ENCODE measurements around the gene OPN3.
A peak's percentile ranks its signal among the peaks of the same experiment; 100 is the strongest.

DNA sequence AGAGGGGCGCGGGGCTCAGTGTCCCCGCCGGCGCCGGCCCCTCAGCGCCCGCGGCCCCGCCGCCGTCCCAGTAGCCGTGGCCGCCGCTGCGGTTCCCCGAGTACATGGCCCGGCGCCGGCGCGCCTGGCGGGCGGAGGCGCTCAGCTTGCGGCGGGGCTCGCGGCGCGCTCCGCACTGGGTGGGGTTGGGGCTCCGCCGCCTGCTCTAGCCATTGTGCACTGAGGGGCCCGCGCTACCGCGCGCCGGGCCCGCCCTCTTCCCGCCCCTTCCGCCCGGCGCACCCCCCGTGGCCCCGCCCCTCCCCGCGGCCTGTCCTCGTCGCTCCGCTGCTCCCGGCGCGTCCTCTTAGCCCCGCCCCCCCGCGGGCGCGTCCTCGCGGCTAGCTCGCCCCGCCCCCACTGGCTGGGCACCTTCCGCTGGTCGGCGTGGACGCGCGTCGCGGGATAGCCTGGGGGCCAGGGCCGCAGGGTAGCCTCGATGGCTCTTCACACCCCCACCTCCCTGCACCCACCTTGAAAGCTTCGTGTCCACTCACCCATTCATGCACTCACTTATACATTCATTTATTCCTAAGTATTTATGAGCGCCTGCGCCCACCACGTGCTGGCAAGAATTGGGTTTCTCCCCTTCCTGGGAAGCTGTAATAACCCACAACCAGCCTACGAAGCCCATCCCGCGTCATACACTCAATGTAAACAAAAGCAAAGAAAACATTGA, at the start of gene OPN3, which contains the start of gene CHML:
- peak in 2 of 3 donors; percentile 62 to 78 for TF ChIP-seq POLR2A (IDR thresholded peaks at IDR 0.05)
- TF ChIP-seq, protein P1, sequence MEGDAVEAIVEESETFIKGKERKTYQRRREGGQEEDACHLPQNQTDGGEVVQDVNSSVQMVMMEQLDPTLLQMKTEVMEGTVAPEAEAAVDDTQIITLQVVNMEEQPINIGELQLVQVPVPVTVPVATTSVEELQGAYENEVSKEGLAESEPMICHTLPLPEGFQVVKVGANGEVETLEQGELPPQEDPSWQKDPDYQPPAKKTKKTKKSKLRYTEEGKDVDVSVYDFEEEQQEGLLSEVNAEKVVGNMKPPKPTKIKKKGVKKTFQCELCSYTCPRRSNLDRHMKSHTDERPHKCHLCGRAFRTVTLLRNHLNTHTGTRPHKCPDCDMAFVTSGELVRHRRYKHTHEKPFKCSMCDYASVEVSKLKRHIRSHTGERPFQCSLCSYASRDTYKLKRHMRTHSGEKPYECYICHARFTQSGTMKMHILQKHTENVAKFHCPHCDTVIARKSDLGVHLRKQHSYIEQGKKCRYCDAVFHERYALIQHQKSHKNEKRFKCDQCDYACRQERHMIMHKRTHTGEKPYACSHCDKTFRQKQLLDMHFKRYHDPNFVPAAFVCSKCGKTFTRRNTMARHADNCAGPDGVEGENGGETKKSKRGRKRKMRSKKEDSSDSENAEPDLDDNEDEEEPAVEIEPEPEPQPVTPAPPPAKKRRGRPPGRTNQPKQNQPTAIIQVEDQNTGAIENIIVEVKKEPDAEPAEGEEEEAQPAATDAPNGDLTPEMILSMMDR (IDR thresholded peaks at IDR 0.05) = peak in 1 of 7 experiments; percentile 25
